Measurements from ENCODE around the gene PCOLCE2.
"Not testable (repeated sequence)": the region's sequence is repeated elsewhere in the genome, so short reads cannot be mapped to it uniquely, and the experiment has no call there.

Gene PCOLCE2

DNA sequence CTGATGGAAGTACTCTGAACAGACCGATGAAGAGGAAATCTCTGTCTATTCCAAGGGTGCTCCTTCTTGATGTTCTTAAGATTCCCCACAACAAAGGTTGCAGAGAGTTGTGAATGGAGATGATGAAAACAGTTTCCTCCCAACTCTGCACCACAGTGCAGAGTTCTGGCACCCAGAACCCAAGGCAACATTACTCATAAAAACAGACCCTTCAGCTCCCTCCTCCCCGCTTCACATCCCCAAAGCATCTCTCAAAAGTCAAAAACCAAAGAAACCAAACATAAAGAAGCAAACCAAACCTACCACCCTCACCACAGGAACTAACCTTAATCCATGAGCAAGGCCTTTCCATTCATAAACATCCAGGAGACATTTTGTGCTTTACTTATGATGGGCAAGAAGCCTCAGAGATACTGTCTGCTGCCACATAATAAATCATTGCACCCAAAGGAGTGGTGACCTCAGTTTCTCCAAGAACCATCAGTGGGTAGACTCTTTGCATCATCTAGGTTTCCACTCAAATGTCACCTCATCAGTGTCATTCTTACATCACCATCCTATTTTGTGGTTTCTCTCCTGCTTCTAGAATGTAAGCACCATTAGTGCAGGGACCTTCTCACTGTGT is 13.2 kb downstream of the PCOLCE2 start:
- no peak for DNase-seq
- in situ Hi-C loops (cut with HindIII; ENCODE audit: low pct_ligation_motif_present, low pct_unique_long_range_greater_than_20kb, low sequenced_read_pairs) = no loop called here

DNA sequence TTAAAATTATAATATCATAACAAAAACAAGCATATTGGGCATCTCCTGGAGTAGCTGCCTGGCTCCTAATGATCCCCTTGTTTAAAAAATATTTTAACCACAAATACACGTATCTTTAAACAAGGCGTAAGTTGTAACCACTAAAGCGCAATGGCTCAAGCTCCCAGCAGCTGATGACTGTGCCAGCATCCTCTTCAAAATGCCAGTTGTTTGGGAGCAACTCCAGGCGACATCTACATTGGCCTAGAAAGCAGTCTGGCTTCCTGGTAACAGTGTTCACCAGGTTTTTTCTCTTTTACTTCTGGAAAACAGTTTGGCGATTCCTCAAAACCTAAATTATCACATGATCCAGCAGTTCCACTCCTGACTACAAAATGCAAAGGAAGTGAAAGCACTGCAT is 13.8 kb downstream of the PCOLCE2 start:
- no peak for DNase-seq
- in situ Hi-C loops (cut with HindIII; ENCODE audit: low pct_ligation_motif_present, low pct_unique_long_range_greater_than_20kb, low sequenced_read_pairs) = no loop called here

DNA sequence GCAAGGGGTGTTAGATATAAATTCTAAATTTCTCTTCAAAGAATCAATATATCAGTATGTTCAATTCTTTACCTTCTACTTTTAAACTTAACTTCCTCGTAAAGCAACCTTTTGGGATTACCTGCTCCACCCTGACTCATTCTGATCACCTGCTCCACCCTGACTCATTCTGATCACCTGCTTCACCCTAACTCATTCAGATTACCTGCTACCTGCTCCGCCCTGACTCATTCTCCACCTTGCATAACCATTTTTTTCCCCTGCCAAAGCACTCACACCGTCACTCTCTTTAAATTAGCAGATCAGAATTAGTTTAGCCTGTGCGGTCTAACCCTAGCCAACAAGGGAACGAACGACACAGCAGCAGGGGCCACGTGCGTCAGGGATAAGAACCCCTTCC is 20.5 kb downstream of the PCOLCE2 start:
- in situ Hi-C loops (cut with HindIII; ENCODE audit: low pct_ligation_motif_present, low pct_unique_long_range_greater_than_20kb, low sequenced_read_pairs); DNase-seq: not testable (repeated sequence)

DNA sequence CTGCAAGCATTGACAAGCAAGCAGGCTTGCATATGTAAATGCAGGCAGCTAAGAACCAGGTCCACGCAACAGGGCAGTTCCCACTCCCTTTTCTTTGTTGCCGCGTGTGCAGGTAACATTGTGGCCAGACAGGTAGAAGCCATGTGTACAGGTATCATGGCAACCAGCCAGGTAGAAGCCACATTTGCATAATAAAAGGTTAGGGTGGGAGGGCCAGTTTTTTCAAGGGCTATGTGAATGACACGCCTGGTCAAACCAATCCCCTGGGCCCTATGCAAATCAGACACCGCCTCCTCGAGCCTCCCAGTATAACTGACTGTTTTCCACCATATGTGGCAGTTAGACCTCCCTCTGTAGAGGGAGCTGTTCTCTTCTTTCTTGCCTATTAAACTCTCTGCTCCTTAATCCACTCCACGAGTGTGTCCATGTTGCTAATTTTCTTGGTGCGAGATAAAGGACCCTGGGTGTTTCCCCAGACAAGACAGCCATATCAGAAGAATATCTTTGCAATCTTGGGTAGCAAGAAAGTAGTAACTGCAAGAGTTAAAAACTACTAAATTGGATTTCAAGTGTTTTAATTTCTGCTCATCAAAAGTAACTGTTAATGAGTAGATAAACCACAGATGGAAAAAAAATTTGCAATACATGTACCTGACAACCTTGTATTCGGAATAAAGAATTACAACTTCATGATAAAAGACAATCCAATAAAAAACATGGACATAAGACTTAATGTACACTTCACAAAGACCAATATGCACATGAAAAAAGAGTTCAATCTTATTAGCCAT is 21.8 kb downstream of the PCOLCE2 start:
- DNase-seq = no peak

DNA sequence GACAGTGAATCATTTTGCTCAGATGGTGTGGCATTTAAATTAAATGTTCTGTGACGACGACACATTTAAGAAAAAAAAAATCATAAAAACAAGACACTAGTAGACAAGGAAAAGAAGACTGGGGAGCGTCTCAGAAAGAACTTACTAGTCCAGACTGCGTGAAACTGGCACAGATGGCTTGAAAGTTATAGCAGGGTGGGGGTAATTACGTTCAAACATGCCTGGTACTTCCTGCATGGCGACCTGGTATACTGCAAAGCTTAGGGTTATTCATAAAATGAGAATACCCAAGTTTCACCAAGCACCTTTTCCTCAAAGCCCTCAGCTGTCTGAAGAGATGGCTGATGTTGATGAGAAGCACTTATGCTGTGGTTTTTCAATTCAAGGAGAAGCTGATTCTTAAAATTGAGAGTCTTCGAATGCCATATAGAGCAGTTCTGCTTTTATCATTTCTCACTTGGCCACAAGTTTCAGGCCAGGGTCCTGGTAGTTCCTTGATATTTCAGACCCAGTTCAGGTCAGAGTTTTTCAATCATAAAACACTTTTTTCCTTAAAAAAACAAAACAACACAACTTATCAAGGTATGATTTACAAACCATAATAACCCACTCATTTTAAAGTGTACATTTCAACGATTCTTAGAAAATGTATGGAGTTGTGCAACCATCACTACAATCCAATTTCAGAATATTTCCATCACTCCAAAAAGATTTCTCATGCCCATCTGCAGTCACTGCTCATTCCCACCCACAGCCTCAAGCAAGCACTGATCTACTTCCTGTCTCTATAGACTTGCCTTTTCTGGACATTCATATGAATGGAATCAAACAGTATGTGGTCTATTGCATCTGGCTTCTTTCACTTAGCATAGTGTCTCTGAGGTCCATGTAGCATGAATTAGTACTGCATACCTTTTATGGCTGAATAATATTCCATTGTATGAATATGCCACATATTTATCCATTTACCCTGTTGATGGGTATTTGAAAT is 24.7 kb downstream of the PCOLCE2 start:
- in situ Hi-C loops (cut with HindIII; ENCODE audit: low pct_ligation_motif_present, low pct_unique_long_range_greater_than_20kb, low sequenced_read_pairs) = no loop called here
- no peak for DNase-seq

More for the DNA sequence above, 21.8 kb downstream of the PCOLCE2 start:
- in situ Hi-C loops (cut with HindIII; ENCODE audit: low pct_ligation_motif_present, low pct_unique_long_range_greater_than_20kb, low sequenced_read_pairs) = no loop called here

DNA sequence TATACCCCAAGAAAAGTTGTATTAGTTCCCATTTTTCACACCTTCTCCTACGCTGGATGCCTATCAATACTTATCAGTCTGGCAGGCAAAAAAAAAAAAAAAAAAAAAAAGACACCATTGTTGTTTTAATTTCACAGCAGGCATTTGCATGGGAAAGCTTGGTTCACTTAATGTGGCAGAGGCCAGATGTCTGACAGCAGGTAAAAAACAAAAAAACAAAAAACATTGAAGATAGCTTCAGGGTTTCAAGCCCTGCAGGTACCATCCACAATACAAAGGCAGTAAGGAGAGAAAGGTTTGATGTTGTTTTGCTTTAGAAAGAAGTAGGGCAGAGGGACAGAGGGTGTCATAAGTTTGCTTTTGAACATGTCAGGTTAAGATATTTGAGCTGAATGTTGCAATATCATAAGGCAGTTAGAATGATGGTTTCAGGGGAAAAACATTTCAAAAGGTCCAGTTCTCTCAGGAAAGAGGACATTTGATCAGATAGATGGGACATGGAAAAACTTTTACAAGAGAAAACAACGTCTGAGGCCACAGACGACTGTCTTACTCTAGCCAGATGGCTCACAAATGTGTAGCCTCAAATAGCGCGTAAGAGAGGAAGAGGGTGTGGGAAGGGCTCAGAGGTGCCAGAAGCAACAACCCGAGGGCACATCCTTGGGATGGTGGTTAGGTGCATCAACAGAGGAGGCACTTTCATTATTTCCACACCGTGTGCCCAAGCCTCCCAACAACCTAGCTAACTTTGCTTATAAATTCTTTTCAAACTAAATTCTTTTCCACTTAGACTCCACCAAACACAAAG is 25.7 kb downstream of the PCOLCE2 start:
- DNase-seq = no peak
- in situ Hi-C loops (cut with HindIII; ENCODE audit: low pct_ligation_motif_present, low pct_unique_long_range_greater_than_20kb, low sequenced_read_pairs) = no loop called here

DNA sequence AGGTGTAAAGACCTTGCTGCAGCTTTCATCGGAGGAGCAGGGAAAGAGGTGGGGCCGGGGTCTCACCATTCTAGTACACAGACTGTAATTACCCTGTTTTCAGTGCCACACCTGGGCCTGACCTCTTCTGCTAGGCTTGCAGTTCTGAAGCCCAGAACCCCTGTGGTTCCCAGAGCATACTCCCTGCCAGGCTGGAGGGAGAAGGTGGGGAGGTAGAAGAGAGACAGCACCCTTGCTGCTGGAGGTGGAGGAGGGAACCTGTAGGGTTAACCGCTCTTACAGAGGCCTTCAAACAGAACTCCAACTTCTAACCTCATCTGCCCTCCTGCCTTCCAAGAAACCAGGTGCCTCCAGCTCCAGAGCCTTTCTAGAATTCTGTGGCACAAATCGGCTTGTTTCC is 27.0 kb downstream of the PCOLCE2 start:
- in situ Hi-C loops (cut with HindIII; ENCODE audit: low pct_ligation_motif_present, low pct_unique_long_range_greater_than_20kb, low sequenced_read_pairs) = no loop called here
- no peak for DNase-seq

DNA sequence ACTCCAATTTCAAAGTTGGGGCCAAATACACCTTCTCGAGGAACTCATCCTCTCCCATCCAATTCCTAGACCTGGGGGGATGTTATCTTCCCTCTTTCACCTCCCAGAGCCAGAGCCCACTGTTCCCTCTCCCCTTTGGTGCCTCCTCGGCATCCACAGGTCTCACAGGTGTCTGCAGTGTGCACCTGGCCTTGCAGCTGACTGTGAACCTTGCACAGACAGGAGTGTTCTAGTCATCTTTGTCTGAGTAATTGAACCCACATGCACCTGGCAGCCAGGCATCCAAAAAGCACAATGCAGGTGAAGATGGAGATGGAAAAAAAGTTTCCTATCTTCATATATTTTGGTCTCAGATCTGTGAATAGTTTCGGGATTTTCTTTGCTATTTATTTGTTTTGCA is 30.8 kb downstream of the PCOLCE2 start:
- in situ Hi-C loops (cut with HindIII; ENCODE audit: low pct_ligation_motif_present, low pct_unique_long_range_greater_than_20kb, low sequenced_read_pairs) = no loop called here
- no peak for DNase-seq

DNA sequence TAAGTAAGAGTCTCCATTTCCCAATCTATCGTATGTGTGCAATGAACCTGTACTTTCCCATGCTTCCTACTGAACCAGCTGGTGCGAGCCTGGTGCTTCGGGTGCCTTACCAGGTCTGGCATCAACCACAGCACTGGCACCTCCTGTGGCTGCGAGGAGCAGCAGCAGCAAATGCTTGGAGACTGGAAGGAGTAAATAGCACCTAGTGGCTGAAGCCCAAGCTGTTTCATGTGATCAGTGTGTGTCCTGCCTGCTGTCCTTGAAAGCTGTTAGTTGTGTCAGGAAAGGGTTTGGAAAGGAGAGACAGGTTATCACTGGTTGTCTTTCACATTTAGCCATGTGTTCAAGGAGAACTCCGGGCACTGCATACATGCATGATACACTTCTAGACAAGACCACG is 31.8 kb downstream of the PCOLCE2 start:
- peak; percentile 79 for DNase-seq
- in situ Hi-C loops (cut with HindIII; ENCODE audit: low pct_ligation_motif_present, low pct_unique_long_range_greater_than_20kb, low sequenced_read_pairs) = no loop called here

DNA sequence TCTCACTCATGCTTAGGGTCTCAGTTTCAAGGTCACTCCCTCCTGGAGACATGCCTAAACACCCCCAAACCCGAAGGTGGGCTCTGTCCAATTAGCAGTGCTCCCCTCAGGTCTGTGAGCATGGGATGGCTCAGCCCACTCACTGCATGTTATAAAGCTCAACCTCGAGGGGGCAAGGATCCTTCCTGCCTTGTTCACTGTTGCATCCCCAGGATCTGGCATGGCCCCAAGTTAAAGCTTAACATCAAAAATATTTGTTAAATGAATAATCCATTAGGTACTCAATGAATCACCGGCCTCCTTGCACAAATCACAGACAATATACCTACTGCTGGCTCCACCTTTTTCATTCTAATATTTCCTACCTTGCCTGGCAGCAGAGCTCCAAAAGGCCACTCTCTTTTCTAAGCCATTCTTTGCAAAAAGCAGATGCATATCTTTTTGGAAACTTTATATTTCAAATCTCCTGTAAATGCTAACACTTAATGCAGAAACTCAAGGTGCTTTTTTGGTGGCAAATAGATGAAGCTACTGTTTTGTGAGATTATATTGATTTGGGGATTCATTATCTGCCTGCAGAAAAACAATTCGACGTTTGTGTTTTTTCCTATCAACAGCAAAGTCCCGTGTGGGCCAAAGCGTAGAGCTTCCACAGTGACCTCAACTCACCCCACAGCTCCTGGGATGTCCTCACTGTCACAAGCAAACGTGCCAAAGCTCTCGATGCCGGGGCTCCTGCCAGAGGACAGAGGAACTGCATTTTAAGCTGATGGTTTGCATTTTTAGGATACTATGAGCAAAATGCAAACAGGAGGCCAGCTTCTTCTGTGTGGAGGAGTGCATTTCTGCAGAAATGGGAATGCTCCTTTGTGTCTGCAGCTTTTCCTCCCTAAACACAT is 35.4 kb downstream of the PCOLCE2 start:
- in situ Hi-C loops (cut with HindIII; ENCODE audit: low pct_ligation_motif_present, low pct_unique_long_range_greater_than_20kb, low sequenced_read_pairs) = no loop called here
- DNase-seq = peak; percentile 88

DNA sequence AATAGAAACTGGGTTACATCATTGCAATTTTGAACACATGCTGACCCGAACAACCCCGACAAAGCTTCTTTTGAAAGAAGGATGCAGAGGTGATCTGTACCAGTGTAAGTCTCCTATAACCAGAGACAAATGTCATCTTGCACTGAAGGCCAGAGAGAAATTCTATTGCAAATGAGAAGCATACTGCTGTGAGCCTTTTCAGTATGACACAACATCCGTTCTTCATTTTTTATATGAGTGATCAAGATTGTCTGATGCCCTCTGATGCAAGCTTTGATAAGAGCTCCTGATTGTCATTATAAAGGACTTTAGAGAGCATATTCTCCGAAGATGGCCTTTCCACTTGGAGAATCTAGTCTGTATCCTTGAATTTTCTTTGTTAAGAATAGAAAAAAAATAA is 36.9 kb downstream of the PCOLCE2 start:
- DNase-seq = no peak
- in situ Hi-C loops (cut with HindIII; ENCODE audit: low pct_ligation_motif_present, low pct_unique_long_range_greater_than_20kb, low sequenced_read_pairs) = no loop called here

DNA sequence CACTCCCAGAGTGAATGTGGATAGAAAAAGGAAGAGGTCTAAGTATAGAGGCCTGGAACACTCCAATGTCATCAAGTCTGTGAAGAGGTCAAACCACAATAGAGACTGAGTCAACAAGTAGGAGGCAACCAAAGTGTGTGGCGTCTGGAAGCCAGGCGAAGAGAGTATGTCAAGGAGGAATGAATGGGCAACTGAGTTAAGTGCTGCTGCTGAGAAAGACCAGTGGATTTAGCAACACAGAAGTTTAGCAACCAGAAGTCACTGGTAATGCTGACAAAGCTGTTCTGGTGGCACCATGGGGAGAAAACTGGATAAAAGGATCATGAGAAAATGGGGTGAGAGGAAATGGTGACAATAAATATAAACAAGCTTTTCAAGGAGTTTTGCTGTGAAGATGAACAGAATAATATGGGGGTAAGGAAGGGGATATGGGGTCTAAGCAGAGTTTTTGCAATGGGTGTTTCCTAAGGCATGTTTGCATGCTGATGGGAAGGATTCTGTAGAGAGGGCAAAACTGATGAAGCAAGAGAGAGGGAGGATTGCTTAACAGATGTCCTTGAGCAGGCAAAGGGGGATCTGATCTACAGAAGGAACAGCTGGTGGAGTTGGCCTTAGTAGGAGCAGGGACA is 38.4 kb downstream of the PCOLCE2 start:
- in situ Hi-C loops (cut with HindIII; ENCODE audit: low pct_ligation_motif_present, low pct_unique_long_range_greater_than_20kb, low sequenced_read_pairs) = no loop called here
- peak; percentile 88 for DNase-seq

DNA sequence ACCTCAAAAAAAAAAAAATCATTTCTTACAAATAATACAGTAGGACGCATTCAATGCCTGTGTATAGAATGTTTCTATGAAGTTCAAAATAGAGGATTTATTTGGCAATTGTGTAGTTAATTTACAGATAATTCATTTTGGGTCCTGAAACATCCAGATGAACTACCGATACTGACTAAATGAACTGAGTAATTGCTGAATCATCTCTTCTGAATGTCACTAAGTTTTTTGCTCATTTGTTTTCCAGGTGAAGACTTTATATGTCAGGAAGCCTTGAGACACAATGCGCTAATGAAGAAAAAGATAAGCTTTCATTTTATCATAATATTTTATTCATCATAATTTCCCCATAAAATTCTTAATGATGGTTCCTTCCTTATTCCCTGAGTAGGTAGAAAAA is 39.7 kb downstream of the PCOLCE2 start:
- no peak for DNase-seq
- in situ Hi-C loops (cut with HindIII; ENCODE audit: low pct_ligation_motif_present, low pct_unique_long_range_greater_than_20kb, low sequenced_read_pairs) = no loop called here

DNA sequence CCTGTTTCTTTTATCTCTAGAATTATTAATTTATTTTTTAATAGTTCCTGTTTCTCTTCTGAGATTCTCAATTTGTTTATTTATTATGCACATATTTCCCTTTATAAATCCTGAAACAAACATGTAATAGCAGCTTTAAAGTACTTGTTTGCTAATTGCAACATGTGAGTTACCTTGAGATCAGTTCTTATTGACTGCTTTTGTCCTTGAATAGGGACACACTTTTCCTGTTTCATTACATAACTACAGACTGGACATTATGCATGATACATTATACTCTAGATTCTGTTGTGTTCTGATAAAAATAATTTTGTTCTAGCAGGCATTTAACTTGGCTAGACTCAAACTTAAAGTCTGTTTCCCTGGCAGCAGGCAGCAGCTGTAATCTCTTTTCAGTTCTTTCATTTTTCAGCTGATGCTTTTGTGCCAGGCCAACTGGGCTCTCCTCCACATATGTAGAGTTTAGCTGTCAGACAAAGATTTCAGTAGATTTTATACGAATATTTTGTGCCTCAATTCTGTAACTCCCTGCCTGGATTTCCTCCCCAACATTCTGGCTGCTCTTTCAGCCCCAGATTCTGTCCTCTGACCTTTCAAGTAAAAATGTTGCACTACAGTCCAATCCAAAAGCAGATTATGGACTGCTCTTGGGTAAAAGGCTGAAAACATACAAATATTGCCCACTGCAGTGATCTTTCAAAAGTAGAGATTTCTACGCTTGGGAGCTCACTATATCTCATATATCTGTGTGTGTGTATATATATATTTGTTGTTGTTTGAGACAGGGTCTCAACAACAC is 41.9 kb downstream of the PCOLCE2 start:
- DNase-seq = no peak
- in situ Hi-C loops (cut with HindIII; ENCODE audit: low pct_ligation_motif_present, low pct_unique_long_range_greater_than_20kb, low sequenced_read_pairs) = no loop called here

DNA sequence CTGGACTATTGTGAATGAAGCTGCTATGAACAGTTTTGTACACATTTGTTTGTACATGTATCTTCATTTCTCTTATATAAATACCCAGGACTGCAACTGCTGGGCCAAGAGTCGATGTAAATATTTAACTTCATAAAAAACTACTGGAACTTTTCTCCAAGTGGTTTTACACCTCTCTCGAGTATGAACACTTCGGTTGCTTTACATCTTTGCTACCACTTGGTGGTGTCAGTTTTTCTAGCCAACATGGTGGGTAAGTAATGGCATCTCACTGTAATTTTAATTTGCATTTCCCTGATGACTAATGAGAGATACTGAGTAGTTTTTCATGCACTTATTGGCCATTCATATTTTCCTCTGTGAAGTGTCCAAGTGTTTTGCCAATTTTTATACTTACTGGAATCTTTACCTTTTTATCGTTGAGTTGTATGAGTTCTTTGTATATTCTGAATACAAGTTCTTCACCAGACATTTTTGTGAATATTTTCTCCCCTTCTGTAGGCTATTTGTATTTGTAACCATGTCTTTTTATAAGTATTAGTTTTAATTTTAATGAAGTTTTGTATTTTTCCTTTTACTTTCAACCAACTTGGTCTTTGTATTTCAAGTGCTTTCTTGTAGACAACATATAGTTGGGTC is 44.4 kb downstream of the PCOLCE2 start:
- in situ Hi-C loops (cut with HindIII; ENCODE audit: low pct_ligation_motif_present, low pct_unique_long_range_greater_than_20kb, low sequenced_read_pairs) = no loop called here
- DNase-seq = peak; percentile 48

DNA sequence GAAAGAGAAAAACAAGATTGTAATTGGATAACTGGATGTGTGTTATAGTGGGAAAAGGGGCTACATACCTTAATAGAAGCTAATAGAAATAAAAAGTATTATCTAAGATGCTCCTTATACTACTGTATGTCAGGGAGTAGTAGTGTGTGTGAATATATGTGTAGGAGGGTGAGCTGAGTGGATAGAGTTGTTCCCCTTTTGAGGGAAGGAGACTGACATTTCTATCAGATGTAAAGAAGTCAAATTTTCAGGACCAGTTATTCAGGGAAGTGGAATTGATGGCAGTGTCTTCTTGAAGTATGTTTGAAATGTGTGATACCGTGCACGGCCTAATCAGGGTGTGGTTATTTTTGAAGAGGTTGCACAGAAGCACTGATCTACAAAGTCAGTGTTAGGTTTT is 49.1 kb downstream of the PCOLCE2 start:
- in situ Hi-C loops (cut with HindIII; ENCODE audit: low pct_ligation_motif_present, low pct_unique_long_range_greater_than_20kb, low sequenced_read_pairs) = no loop called here
- DNase-seq = no peak

All from ACHN (cell line).